Gastrocnemius medialis (tissue), 4 donors: ENCODE measurements around the gene C2orf68. TPM values are rescaled to one million over a fixed set of nuclear protein-coding genes. Genes with fewer than 3 reads are reported as not detected.

Experiments used
- ATAC-seq, 2 donors: fragments of 150-250 bp; one replicate each; pipeline ENCODE4 v1.9.1; 2016
- DNase-seq, 2 donors: peaks; one replicate each; pipeline ENCODE4 v3.0.0-alpha.2; 2019
- H3K27ac ChIP-seq, 4 donors: fragments of 200-600 bp; sonication (generic); 1 replicate in 1 of 4; 2 replicates in 3 of 4; pipeline ENCODE4 v1.5.1; 2016 to 2018; ENCODE audit warnings: mild to moderate bottlenecking in 2 of 4, moderate library complexity in 1 of 4
- H3K27me3 ChIP-seq, 3 donors: fragments of 200-600 bp; sonication (generic) in 2 of 3; 1 replicate in 1 of 3; 2 replicates in 2 of 3; pipeline versions ENCODE4 v1.5.1 to v1.6.0; 2016 to 2019; ENCODE audit warnings: mild to moderate bottlenecking in 1 of 3, moderate library complexity in 1 of 3
- H3K36me3 ChIP-seq, 2 donors: fragments of 200-600 bp; sonication (generic) in 1 of 2; one replicate each; pipeline ENCODE4 v1.5.1; 2017 to 2018
- H3K4me1 ChIP-seq, 2 donors: fragments of 200-600 bp; sonication (generic) in 1 of 2; one replicate each; pipeline ENCODE4 v1.5.1; 2016 to 2017; ENCODE audit warnings: mild to moderate bottlenecking in 2 of 2
- H3K4me3 ChIP-seq, 4 donors: fragments of 200-600 bp; sonication (generic) in 3 of 4; 1 replicate in 1 of 4; 2 replicates in 3 of 4; pipeline ENCODE4 v1.5.1; 2016 to 2019; ENCODE audit warnings: mild to moderate bottlenecking in 2 of 4
- H3K9me3 ChIP-seq, 3 donors: fragments of 200-600 bp; sonication (generic) in 2 of 3; 1 replicate in 1 of 3; 2 replicates in 2 of 3; pipeline ENCODE4 v1.5.1; 2016 to 2019
- POLR2A ChIP-seq, 2 donors: fragments of 450-650 bp; IDR thresholded peaks; one replicate each; pipeline ENCODE4 v1.6.1; 2017; ENCODE audit warnings: antibody characterized with exemption in 2 of 2, mild to moderate bottlenecking in 2 of 2, moderate library complexity in 2 of 2
- in situ Hi-C, 4 donors: fragments of 200-750 bp; cut with MboI; loops; one replicate each; pipeline versions ENCODE4 v1.15.0 to v1.8.0; 2017; ENCODE audit warnings: low sequenced_read_pairs in 4 of 4
- intact Hi-C: fragments of 100-400 bp; cut with DNase I; formaldehyde crosslinking; loops from one replicate; pipeline ENCODE4 v1.15.1; 2023; ENCODE audit warnings: low total_unique reads
- total RNA-seq, 4 donors: library from RNA; depleted of rRNA; stranded (reverse); fragments of >200 nt; gene quantifications; one replicate each; pipeline versions ENCODE4 v1.1.0 to v1.2.3, GENCODE V29; 2016
- TF ChIP-seq, protein P1 (sequence below), 5 experiments: fragments of 450-650 bp in 3 of 5; fragments of 200-600 bp in 2 of 5; sonication (generic) in 2 of 5; IDR thresholded peaks in 4 of 5; conservative IDR thresholded peaks in 1 of 5; 1 replicate in 4 of 5; 2 replicates in 1 of 5; pipeline ENCODE4 v1.5.1; 2016 to 2019; ENCODE audit warnings: antibody characterized with exemption in 5 of 5, mild to moderate bottlenecking in 3 of 5, moderate library complexity in 3 of 5

The C2orf68 gene
- total RNA-seq, 4 donors from 2014 or later, result 28.4 to 35.4 (median 32.3) TPM

DNA sequence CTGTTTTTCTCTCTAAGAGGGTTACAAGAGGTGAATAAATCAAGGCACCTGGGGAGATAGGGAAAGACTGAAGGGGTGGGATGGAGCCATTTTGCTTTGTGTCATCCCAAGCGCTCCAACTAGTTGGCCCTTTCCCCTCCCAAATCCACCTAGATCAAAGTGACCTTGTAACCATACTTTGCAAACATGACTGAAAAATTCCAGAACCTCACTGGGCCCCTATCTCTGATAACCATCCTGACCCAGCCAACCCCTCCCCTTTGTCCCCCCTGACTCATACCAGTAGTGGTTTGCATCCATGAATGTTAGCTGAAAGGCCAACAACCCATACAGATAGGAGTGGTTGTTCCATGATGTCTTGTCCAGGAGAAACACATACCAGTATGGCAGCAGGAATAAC lies 53.7 kb downstream of the C2orf68 start:
- peaks cover 0 to 42% of the 10 kb centered on the region in 2 donors for H3K36me3 ChIP-seq
- TF ChIP-seq POLR2A (IDR thresholded peaks at IDR 0.05), result no peak
- TF ChIP-seq, protein P1, sequence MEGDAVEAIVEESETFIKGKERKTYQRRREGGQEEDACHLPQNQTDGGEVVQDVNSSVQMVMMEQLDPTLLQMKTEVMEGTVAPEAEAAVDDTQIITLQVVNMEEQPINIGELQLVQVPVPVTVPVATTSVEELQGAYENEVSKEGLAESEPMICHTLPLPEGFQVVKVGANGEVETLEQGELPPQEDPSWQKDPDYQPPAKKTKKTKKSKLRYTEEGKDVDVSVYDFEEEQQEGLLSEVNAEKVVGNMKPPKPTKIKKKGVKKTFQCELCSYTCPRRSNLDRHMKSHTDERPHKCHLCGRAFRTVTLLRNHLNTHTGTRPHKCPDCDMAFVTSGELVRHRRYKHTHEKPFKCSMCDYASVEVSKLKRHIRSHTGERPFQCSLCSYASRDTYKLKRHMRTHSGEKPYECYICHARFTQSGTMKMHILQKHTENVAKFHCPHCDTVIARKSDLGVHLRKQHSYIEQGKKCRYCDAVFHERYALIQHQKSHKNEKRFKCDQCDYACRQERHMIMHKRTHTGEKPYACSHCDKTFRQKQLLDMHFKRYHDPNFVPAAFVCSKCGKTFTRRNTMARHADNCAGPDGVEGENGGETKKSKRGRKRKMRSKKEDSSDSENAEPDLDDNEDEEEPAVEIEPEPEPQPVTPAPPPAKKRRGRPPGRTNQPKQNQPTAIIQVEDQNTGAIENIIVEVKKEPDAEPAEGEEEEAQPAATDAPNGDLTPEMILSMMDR (IDR thresholded peaks at IDR 0.05 in 4 of 5, conservative IDR thresholded peaks at IDR 0.05 in 1 of 5), result no peak
- peaks cover 22 to 24% of the 10 kb centered on the region in 2 donors for H3K4me1 ChIP-seq
- no peak overlapping the region for H3K4me3 ChIP-seq
- intact Hi-C loops (no loop called here), in situ Hi-C loops (loop anchor here in 1 of 4 donors (5.0 kb wide), 1 partner anchor 136 kb away; no protein-coding TSS in a partner anchor)
- H3K9me3 ChIP-seq, result no peaks in the 10 kb centered on the region
- no peaks in the 10 kb centered on the region for H3K27me3 ChIP-seq
- no peak for DNase-seq
- no peak overlapping the region for H3K27ac ChIP-seq
- ATAC-seq, result no peak

GRCh38 chr2:85557130-85557529 lies 54.7 kb downstream of the C2orf68 start:
- TF ChIP-seq POLR2A (IDR thresholded peaks at IDR 0.05), result no peak
- TF ChIP-seq, protein P1 (IDR thresholded peaks at IDR 0.05 in 4 of 5, conservative IDR thresholded peaks at IDR 0.05 in 1 of 5), result no peak
- Histone ChIP-seq H3K27ac (no peak overlapping the region), H3K27me3 (no peaks in the 10 kb centered on the region), H3K9me3 (no peaks in the 10 kb centered on the region), H3K4me3 (no peak overlapping the region), H3K4me1 (peaks cover 18 to 22% of the 10 kb centered on the region in 2 donors), H3K36me3 (peaks cover 0 to 51% of the 10 kb centered on the region in 2 donors)
- ATAC-seq (no peak), DNase-seq (no peak)
- in situ Hi-C loops (loop anchor here in 1 of 4 donors (5.0 kb wide), 1 partner anchor 135 kb away; no protein-coding TSS in a partner anchor), intact Hi-C loops (no loop called here)

Other genes with a start within 250 kb of the C2orf68 start
- 10 to 100 TPM; 15.9 to 35.6 (median 23.1) TPM for gene CAPG, start 201.7 kb downstream of the C2orf68 start, total RNA-seq
- 1 to 10 TPM in 1 of 4 donors, not detected in 3; 3.5 TPM for gene SH2D6, start 193.4 kb downstream of the C2orf68 start, total RNA-seq
- gene MAT2A, start 72.9 kb downstream of the C2orf68 start, total RNA-seq, result 100 to 1,000 TPM in 1 of 4 donors, 10 to 100 TPM in 3; 33.2 to 131 (median 56.0) TPM
- 10 to 100 TPM; 18.3 to 33.1 (median 28.2) TPM for gene GGCX, start 50.6 kb downstream of the C2orf68 start, total RNA-seq
- 10 to 100 TPM in 1 of 4 donors, 1 to 10 TPM in 3; 5.3 to 12.1 (median 7.1) TPM for gene VAMP8, start 34.5 kb downstream of the C2orf68 start, total RNA-seq
- 10 to 100 TPM; 19.9 to 47.0 (median 36.9) TPM for gene VAMP5, start 27.6 kb downstream of the C2orf68 start, total RNA-seq
- 100 to 1,000 TPM; 207 to 235 (median 215) TPM for gene RNF181, start 16.3 kb downstream of the C2orf68 start, total RNA-seq
- gene TMEM150A, start 9.4 kb downstream of the C2orf68 start, total RNA-seq, result 100 to 1,000 TPM in 1 of 4 donors, 10 to 100 TPM in 3; 44.4 to 102 (median 80.7) TPM
- gene USP39, start 4.1 kb upstream of the C2orf68 start, total RNA-seq, result 100 to 1,000 TPM in 1 of 4 donors, 10 to 100 TPM in 3; 72.2 to 139 (median 92.1) TPM
- not detected for gene SFTPB, start 56.1 kb upstream of the C2orf68 start, total RNA-seq
- gene GNLY, start 82.3 kb upstream of the C2orf68 start, total RNA-seq, result 10 to 100 TPM in 2 of 4 donors, 1 to 10 TPM in 2; 3.6 to 36.1 (median 12.0) TPM
- gene ATOH8, start 141.9 kb upstream of the C2orf68 start, total RNA-seq, result 100 to 1,000 TPM; 122 to 266 (median 150) TPM